ENCODE measurements around the gene PPFIBP1. TPM values are rescaled to one million over a fixed set of nuclear protein-coding genes. Genes with fewer than 3 reads are reported as not detected.

Gene PPFIBP1
- total RNA-seq, 1 donor from 2014 or later: 49.6 TPM

GRCh38 chr12:27511031-27511722 is 12.8 kb upstream of the PPFIBP1 start:
- intact Hi-C loops (cut with micrococcal nuclease): no loop called here

- intact Hi-C loops (cut with micrococcal nuclease): no loop called here
These were observed 12.3 kb upstream of the PPFIBP1 start for GRCh38 chr12:27511723-27512045.

GRCh38 chr12:27513155-27513824 is 10.7 kb upstream of the PPFIBP1 start:
- intact Hi-C loops (cut with micrococcal nuclease): no loop called here

- intact Hi-C loops (cut with micrococcal nuclease): no loop called here
These were observed 8.3 kb upstream of the PPFIBP1 start for GRCh38 chr12:27515671-27516070.

DNA sequence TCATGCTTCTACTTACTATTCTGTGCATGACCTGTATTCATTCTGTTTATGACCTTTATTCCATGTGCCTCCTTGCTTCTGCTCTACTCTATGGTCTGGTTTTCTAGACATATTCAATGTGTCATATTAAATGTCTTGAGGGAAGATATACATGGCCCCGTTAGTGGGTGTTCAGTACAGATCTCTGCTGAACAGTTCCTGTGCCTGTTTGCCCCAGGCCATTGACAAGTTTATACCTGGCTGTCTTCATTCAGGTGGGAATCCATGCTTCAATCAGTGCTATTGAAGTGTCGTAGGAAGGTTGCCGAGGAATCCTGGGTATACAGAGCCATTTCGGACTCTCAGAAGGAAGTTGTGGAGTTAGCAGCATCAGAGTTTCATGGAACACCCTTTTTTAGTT is 7.4 kb upstream of the PPFIBP1 start:
- intact Hi-C loops (cut with micrococcal nuclease): no loop called here

- intact Hi-C loops (cut with micrococcal nuclease): no loop called here
These were observed 6.5 kb upstream of the PPFIBP1 start for GRCh38 chr12:27517546-27517945.

DNA sequence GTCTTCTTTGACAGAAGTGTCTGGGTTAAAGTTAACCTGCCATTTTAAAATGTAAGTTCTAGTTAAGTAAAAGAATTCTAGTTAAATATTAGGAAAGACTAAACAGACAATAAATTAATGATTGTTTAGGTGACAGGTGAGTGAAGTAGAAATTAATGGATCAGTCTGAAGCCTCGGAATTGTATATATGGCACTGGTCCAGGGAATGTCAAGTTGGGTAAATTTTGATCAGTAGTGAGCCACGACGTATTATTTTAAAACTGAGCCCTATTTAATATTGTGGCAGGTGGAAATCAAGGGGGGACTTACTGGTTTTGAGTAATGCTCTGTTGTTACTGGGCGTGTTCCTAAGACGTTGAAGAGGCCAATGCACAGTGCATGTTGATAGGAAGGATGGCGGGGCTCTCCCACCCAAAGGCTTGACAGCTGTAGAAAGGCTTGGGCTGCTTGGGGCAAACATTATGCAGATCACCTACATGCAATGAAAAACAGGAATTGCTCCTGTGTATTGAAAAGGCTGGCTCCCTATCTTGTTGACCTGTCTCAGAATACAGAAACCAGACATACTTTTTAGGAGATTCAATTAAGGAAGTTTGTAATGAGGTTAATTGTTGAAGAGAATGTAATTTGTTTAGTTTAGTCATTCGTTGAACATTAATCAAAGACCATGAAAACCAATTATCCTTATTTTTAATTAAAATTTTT is 5.9 kb upstream of the PPFIBP1 start:
- intact Hi-C loops (cut with micrococcal nuclease): no loop called here

DNA sequence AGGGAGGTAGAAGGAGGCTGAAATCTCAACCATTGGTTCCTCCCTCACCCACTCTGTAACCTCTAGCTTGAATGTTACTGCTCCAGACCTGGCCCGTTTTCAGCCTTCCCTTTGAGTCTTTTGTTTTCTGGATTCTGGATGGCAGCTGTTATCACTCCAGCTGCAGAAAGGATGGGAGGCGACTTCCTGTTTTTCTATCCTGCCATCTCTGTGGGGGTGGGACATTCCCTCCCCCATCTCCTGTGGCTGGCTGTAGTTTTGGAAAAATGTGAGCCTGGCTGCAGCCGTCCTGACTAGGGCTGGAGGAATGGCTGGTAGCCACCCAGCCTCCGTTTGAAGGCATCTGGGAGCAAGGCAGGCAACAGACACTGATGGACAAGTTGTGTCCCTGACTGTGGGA is 2.9 kb upstream of the PPFIBP1 start:
- intact Hi-C loops (cut with micrococcal nuclease): loop anchor here (5.0 to 10.0 kb wide), 2 partner anchors 116 to 304 kb away; no protein-coding TSS in a partner anchor

GRCh38 chr12:27521981-27522380 is 2.0 kb upstream of the PPFIBP1 start:
- intact Hi-C loops (cut with micrococcal nuclease): loop anchor here (2.0 to 10.0 kb wide), 3 partner anchors 115 to 303 kb away; no protein-coding TSS in a partner anchor

DNA sequence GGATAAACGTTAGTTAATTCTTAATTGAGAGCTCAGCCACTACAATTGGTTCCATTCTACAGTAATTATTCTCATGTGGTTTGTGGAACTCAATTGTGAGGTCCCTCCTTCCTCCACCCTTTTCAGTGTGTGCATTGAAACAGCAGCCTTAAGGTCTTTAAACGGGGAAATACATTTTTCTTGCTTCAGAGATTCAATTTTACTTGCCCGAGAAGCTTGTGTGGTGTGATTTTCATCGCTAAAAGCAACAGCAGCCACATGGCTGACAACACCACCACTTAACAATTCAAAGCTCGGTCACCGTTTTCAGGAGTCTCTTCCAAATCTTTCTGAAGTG is 733 bp upstream of the PPFIBP1 start:
- intact Hi-C loops (cut with micrococcal nuclease): loop anchor here (1.0 to 10.0 kb wide), 5 partner anchors 21 to 509 kb away; partner anchors contain the start of gene TM7SF3

- intact Hi-C loops (cut with micrococcal nuclease): loop anchor here (1.0 to 10.0 kb wide), 13 partner anchors 10 to 693 kb away; partner anchors contain the start of genes BMAL2, FGFR1OP2, MRPS35 and STK38L
These were observed 459 bp downstream of the PPFIBP1 start for GRCh38 chr12:27524494-27524835.

DNA sequence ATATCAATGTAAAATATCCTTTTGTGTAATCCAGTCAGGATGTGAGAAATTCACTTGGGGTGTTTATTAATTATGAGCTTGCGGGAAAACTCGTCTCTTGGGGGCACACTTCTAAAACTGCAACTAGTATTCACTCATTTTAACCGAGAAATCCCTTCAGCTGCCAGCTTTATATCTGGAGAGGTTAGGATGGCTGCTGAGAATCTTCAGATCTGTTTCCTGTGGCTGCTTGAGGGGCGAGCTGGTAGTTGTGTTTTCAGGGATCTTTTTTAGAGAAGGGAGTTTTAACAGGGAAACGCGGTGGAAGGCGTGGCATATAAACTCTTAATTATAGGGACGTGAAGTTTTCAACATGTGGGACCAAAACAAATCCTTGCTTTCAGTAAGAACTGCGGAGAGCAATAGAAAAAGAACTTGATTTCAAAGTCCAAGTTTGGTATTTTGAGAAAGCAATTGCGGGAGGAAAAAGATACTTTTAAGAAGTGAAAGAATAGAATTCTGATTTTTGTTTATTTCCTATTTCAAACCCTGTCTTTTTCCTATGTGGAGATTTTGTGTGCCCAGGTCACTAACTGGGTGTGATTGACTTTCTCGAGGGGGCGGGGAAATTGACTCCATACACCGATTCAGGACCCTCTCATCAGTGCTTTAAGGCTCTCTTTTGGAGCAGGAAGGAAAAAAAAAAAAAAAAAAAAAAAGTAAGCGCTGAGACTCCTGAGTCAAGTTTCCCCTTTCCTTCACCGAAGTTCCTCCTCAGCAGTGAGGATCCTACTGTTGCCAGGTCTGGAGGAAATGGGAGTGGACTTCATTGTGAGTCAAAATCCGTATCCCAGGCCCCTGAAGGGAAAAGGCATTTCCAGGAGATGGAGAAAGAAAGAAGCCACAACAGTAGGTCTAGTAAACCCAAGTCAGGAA is 1.1 kb downstream of the PPFIBP1 start:
- intact Hi-C loops (cut with micrococcal nuclease): loop anchor here (1.0 to 10.0 kb wide), 13 partner anchors 9 to 694 kb away; partner anchors contain the start of genes BMAL2, FGFR1OP2, MRPS35 and STK38L

DNA sequence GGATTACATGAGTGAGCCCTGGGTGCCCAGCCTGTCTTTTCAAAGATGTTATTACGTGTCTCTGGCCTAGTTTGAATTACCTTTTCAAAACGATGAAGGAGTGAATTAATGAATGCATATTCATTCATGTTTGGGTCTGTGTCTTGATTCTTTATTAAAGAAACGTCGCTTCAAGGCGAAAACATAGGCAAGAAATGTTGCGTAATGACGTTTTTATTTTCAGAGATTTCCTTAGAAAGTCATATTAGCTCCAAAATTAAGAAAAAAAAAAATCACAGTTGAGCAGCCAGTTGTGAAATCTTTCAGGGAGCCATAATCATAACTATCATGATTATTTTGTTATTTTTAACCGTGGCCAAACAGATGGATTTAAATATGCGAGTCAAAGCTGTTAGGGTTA is 3.5 kb downstream of the PPFIBP1 start:
- intact Hi-C loops (cut with micrococcal nuclease): loop anchor here (10.0 kb wide), 1 partner anchor 297 kb away; no protein-coding TSS in a partner anchor

GRCh38 chr12:27528788-27529187 is 4.8 kb downstream of the PPFIBP1 start:
- intact Hi-C loops (cut with micrococcal nuclease): loop anchor here (10.0 kb wide), 1 partner anchor 296 kb away; no protein-coding TSS in a partner anchor

- intact Hi-C loops (cut with micrococcal nuclease): no loop called here
These were observed 6.3 kb downstream of the PPFIBP1 start for GRCh38 chr12:27530157-27530922.

- intact Hi-C loops (cut with micrococcal nuclease): no loop called here
These were observed 7.9 kb downstream of the PPFIBP1 start for GRCh38 chr12:27531896-27532295.

GRCh38 chr12:27534060-27534764 is 10.2 kb downstream of the PPFIBP1 start:
- intact Hi-C loops (cut with micrococcal nuclease): loop anchor here (1.0 kb wide), 2 partner anchors 10 to 36 kb away; partner anchors contain the start of gene PPFIBP1

DNA sequence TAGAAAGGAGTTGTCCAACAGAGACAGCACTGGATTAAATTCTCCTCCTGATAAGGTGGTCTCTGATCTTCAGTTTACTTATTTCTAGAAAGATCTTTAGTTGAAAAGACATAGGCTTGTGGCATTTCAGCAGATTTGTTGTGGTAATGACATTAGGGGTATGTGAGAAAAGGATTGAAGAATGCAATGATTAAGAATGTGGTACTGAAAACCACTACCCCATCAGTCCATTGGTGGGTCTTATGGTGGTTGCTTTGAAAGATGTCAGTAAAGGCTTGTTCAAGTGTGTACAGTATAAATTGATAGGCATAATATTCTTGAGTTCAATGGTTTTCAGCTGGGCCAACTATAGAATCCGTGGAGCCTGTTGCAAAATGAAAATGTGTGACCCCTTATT is 10.8 kb downstream of the PPFIBP1 start:
- intact Hi-C loops (cut with micrococcal nuclease): loop anchor here (1.0 kb wide), 2 partner anchors 10 to 36 kb away; partner anchors contain the start of gene PPFIBP1

GRCh38 chr12:27535318-27535717 is 11.3 kb downstream of the PPFIBP1 start:
- intact Hi-C loops (cut with micrococcal nuclease): no loop called here
